Caco-2 (cell line): ENCODE data around the gene SLC1A6. TPM values are rescaled to one million over a fixed set of nuclear protein-coding genes. Genes with fewer than 3 reads are reported as not detected.

Experiments
- BruUV-seq: library from RNA; stranded (reverse); fragments of 400-500 nt; replicated peaks from 2 replicates; lab custom pipeline; 2021; lab: Mats Ljungman, UMichigan
- CTCF ChIA-PET: fragments of 300-600 bp; sonication (Branson Sonifier 250); formaldehyde crosslinking; loops from one replicate; lab custom pipeline; 2022; ENCODE audit warnings: antibody characterized with exemption; lab: Charles Lee
- POLR2A ChIA-PET: fragments of 300-600 bp; sonication (Branson Sonifier 250); formaldehyde crosslinking; loops from one replicate; lab custom pipeline; 2022; ENCODE audit warnings: antibody characterized with exemption; lab: Charles Lee
- DNase-seq, 2 experiments: peaks; one replicate each; pipeline versions ENCODE4 v3.0.0 to v3.0.0-alpha.2; 2020 to 2022
- H3K27me3 ChIP-seq: replicated peaks from 2 replicates; pipeline ENCODE4 v1.6.0; 2011; ENCODE audit warnings: low read length; ENCODE audit not compliant: control insufficient read depth, insufficient read depth
- H3K36me3 ChIP-seq: 2 replicates; pipeline ENCODE4 v1.5.1; 2011; ENCODE audit warnings: low read length; ENCODE audit not compliant: control insufficient read depth, insufficient read depth
- H3K4me1 ChIP-seq: fragments of 250-450 bp; sonication (Bioruptor Pico); 2 replicates; pipeline ENCODE4 v1.5.1; 2020; ENCODE audit warnings: mild to moderate bottlenecking
- H3K4me3 ChIP-seq: 2 replicates; pipeline ENCODE4 v1.5.1; 2011; ENCODE audit warnings: low read depth, mild to moderate bottlenecking, control low read depth, low read length
- H3K9me3 ChIP-seq: fragments of 250-450 bp; sonication (Bioruptor Pico); 2 replicates; pipeline ENCODE4 v1.5.1; 2020; ENCODE audit warnings: mild to moderate bottlenecking, moderate library complexity
- H3K27ac Mint-ChIP-seq: one replicate; pipeline ENCODE4 v1.8.0; 2022; ENCODE audit warnings: mixed read lengths; ENCODE audit not compliant: unreplicated experiment
- H3K27me3 Mint-ChIP-seq: one replicate; pipeline ENCODE4 v1.8.0; 2022; ENCODE audit warnings: mixed read lengths; ENCODE audit not compliant: insufficient read depth, unreplicated experiment
- H3K36me3 Mint-ChIP-seq: one replicate; pipeline ENCODE4 v1.8.0; 2022; ENCODE audit warnings: mild to moderate bottlenecking, mixed read lengths; ENCODE audit not compliant: insufficient read depth, unreplicated experiment
- H3K4me1 Mint-ChIP-seq: one replicate; pipeline ENCODE4 v1.8.0; 2022; ENCODE audit warnings: low read depth, mixed read lengths; ENCODE audit not compliant: unreplicated experiment
- H3K4me3 Mint-ChIP-seq: one replicate; pipeline ENCODE4 v1.8.0; 2022; ENCODE audit warnings: mild to moderate bottlenecking, moderate library complexity, mixed read lengths; ENCODE audit not compliant: unreplicated experiment
- H3K9me3 Mint-ChIP-seq: one replicate; pipeline ENCODE4 v1.8.0; 2022; ENCODE audit warnings: mixed read lengths; ENCODE audit not compliant: unreplicated experiment
- CTCF ChIP-seq, 2 experiments: fragments of 200-600 bp in 1 of 2; IDR thresholded peaks; 1 replicate in 1 of 2; 2 replicates in 1 of 2; pipeline versions ENCODE4 v1.5.1 to v1.8.0; 2011 to 2022; ENCODE audit warnings: antibody characterized with exemption in 1 of 2, control low read depth in 1 of 2, inconsistent platforms in 1 of 2, low read depth in 1 of 2, low read length in 1 of 2, mild to moderate bottlenecking in 1 of 2, moderate library complexity in 1 of 2; ENCODE audit not compliant: insufficient read depth in 1 of 2, severe bottlenecking in 1 of 2, unreplicated experiment in 1 of 2
- intact Hi-C: fragments of 100-400 bp; cut with micrococcal nuclease; formaldehyde crosslinking; loops from one replicate; pipeline ENCODE4 v1.10.0; 2022; ENCODE audit not compliant: unreplicated experiment
- total RNA-seq: library from RNA; stranded (reverse); gene quantifications from 2 replicates; pipeline ENCODE4 v1.2.3, GENCODE V29; 2022

The SLC1A6 gene
- total RNA-seq, 1 experiment from 2014 or later, result not detected

DNA sequence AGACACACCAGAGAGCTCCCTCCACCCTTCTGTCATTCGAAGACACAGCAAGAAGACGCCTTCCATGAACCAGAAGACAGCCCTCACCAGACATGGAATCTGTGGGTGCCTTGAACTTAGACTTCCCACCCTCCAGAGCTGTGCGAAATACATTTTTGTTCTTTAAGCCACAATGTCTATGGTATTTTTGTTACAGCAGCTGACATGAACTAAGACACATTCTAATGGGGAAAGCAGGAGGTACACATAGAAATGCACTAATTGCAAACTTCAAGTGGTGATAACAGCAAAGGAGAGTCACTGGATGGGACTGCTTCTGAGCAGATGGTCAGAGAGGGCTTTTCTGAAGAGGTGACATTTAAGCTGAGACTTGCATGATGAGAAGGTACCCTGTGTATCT is 22.2 kb downstream of the SLC1A6 start:
- no peak for DNase-seq
- Histone ChIP-seq H3K4me1 (no peaks in the 10 kb centered on the region), H3K4me3 (no peak overlapping the region), H3K27me3 (no peaks in the 10 kb centered on the region), H3K9me3 (0 out of 2 replicates have a peak, but pooled peaks cover 2% of the 10 kb centered on the region), H3K36me3 (no peaks in the 10 kb centered on the region)
- intact Hi-C loops, result no loop called here
- POLR2A ChIA-PET, result no interaction called here
- TF ChIP-seq CTCF (IDR thresholded peaks at IDR 0.05; ENCODE audit: insufficient read depth in 1 of 2, low read depth in 1 of 2, low read length in 1 of 2, severe bottlenecking in 1 of 2, unreplicated experiment in 1 of 2), result no peak
- CTCF ChIA-PET, result no interaction called here
- no peaks in the 10 kb centered on the region for H3K4me1 Mint-ChIP-seq
- peaks cover 22% of the 10 kb centered on the region for H3K9me3 Mint-ChIP-seq
- no peaks in the 10 kb centered on the region for H3K36me3 Mint-ChIP-seq
- no peak overlapping the region for H3K4me3 Mint-ChIP-seq
- no peaks in the 10 kb centered on the region for H3K27me3 Mint-ChIP-seq
- no peak overlapping the region for H3K27ac Mint-ChIP-seq
- BruUV-seq, result no TSS peak

GRCh38 chr19:14954071-14954655 is 25.5 kb downstream of the SLC1A6 start:
- Histone ChIP-seq H3K36me3 (no peaks in the 10 kb centered on the region), H3K4me1 (no peaks in the 10 kb centered on the region), H3K4me3 (no peak overlapping the region), H3K27me3 (no peaks in the 10 kb centered on the region), H3K9me3 (no peaks in the 10 kb centered on the region)
- no peaks in the 10 kb centered on the region for H3K27me3 Mint-ChIP-seq
- no peaks in the 10 kb centered on the region for H3K36me3 Mint-ChIP-seq
- H3K27ac Mint-ChIP-seq, result no peak overlapping the region
- peaks cover 22% of the 10 kb centered on the region for H3K9me3 Mint-ChIP-seq
- ChIA-PET POLR2A (interaction anchor here (0.5 kb wide), 1 partner anchor 239 kb away, joined by 3 read pairs; no protein-coding TSS in a partner anchor), CTCF (no interaction called here)
- no peaks in the 10 kb centered on the region for H3K4me1 Mint-ChIP-seq
- intact Hi-C loops, result no loop called here
- BruUV-seq, result no TSS peak
- no peak overlapping the region for H3K4me3 Mint-ChIP-seq
- TF ChIP-seq CTCF (IDR thresholded peaks at IDR 0.05; ENCODE audit: insufficient read depth in 1 of 2, low read depth in 1 of 2, low read length in 1 of 2, severe bottlenecking in 1 of 2, unreplicated experiment in 1 of 2), result no peak
- DNase-seq, result peak in 1 of 2 experiments; percentile 34

DNA sequence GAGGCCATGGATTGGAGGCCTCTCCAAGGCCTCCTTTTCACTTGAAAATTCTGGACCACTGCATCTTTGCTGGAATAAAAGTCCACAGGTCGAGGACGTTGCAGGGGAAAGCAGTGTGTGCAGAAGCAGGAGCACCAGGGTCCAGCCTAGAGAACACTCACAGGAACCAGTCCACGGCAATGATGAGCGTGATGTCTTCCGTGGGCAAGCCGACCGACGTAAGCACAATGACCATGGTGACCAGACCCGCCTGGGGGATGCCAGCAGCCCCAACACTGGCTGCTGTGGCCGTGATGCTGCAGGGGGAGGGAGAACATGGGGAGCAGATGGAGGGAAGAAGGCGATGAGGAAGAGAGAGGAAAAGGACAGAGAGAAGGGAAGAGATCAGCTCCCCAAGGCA is 26.9 kb downstream of the SLC1A6 start:
- BruUV-seq, result no TSS peak
- no peak overlapping the region for H3K4me3 Mint-ChIP-seq
- H3K27ac Mint-ChIP-seq, result no peak overlapping the region
- CTCF ChIA-PET, result no interaction called here
- POLR2A ChIA-PET, result no interaction called here
- H3K4me1 Mint-ChIP-seq, result no peaks in the 10 kb centered on the region
- TF ChIP-seq CTCF (IDR thresholded peaks at IDR 0.05; ENCODE audit: insufficient read depth in 1 of 2, low read depth in 1 of 2, low read length in 1 of 2, severe bottlenecking in 1 of 2, unreplicated experiment in 1 of 2), result no peak
- Histone ChIP-seq H3K4me3 (no peak overlapping the region), H3K36me3 (no peaks in the 10 kb centered on the region), H3K9me3 (no peaks in the 10 kb centered on the region), H3K4me1 (no peaks in the 10 kb centered on the region), H3K27me3 (no peaks in the 10 kb centered on the region)
- H3K27me3 Mint-ChIP-seq, result no peaks in the 10 kb centered on the region
- H3K9me3 Mint-ChIP-seq, result peaks cover 20% of the 10 kb centered on the region
- intact Hi-C loops, result no loop called here
- DNase-seq, result no peak
- no peaks in the 10 kb centered on the region for H3K36me3 Mint-ChIP-seq
